Left forelimb (tissue), 1 donor: ENCODE measurements around the gene TTC6.

Experiments used
- DNase-seq: peaks from one replicate; pipeline ENCODE4 v3.0.0-alpha.2; 2018; ENCODE audit warnings: low spot score

TTC6 gene

GRCh38 chr14:37625597-37626595 lies 30.5 kb downstream of the TTC6 start:
- DNase-seq: no peak

GRCh38 chr14:37637341-37637740 lies 41.9 kb downstream of the TTC6 start:
- no peak for DNase-seq

DNA sequence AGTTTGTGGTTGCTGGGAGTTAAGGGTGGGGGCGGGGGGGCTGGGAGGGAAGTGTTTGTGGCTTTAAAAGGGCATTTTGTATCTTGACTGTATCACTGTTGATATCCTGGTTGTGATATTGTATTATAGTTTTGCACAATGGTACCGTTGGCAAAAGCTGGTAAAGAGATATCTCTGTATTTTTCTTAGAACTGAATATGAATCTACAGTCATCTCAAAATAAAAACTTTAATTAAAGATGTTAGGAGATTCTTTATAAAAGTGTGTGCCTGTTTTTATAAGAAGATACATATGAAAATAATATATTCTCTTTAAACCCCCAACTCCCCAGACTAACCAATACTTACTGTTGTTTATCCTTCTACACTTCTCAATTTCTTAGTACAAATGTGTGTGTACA lies 43.2 kb downstream of the TTC6 start:
- DNase-seq: no peak

DNA sequence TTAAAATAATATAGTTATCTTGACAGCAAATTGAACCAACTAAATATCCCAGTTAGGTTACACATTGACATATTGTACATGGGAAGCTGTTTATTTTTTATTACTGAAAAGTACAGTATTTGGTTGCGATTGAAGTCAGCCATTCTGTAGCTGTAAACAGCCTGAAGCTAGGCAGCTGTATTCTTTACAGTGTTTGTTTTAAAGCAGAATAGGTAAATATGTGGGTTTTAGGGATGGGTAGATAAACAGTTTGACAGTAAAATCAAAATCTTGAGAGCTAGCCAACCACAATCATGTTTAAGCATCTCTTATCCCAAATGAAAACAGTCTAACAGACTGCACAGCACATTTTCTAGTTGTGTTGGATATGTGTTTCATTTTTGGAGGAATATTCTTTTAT lies 45.7 kb downstream of the TTC6 start:
- DNase-seq: no peak

DNA sequence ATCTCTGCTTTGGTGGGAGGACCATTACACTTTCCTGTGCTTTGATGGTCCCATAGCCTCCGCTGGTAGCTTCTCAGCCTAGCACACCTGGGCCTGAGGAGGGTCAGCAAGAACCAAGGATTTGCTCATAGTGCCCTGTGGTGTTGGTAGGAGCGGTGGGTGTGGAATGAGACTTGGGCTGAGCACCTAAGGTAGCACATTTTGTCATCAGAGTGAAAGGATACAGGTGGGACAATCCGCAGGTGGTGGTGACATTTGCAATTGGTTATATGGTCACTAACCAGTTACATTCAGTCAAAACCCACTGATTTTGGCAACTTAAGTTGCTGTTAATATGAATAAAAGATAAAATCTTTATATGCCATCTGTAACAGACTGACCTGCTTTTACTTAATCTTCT lies 46.7 kb downstream of the TTC6 start:
- no peak for DNase-seq

- no peak for DNase-seq
These were observed 48.3 kb downstream of the TTC6 start for GRCh38 chr14:37643701-37644100.
